ENCODE results near the gene RBM25.

GRCh38 chr14:73027984-73028383 lies 30.4 kb upstream of the RBM25 start:
- TF ChIP-seq FOXP2 (optimal IDR thresholded peaks at IDR 0.05; ENCODE audit: borderline replicate concordance, extremely low read depth, extremely low read length, insufficient read depth) (no peak), TAF1 (IDR thresholded peaks at IDR 0.05; ENCODE audit: borderline replicate concordance, insufficient read depth, low read length) (no peak), REST (IDR thresholded peaks at IDR 0.05; ENCODE audit: insufficient read depth in 1 of 2, low read depth in 2 of 2, low read length in 2 of 2) (no peak), POLR2AphosphoS5 (IDR thresholded peaks at IDR 0.05; ENCODE audit: low read depth, low read length) (no peak), SIN3A (IDR thresholded peaks at IDR 0.05; ENCODE audit: borderline replicate concordance, insufficient read depth, low read length) (no peak)
